Measurements from ENCODE around the gene NME7. TPM values are rescaled to one million over a fixed set of nuclear protein-coding genes. Genes with fewer than 3 reads are reported as not detected.

NME7 gene
- total RNA-seq, 1 experiment from 2014 or later = 36.5 TPM

DNA sequence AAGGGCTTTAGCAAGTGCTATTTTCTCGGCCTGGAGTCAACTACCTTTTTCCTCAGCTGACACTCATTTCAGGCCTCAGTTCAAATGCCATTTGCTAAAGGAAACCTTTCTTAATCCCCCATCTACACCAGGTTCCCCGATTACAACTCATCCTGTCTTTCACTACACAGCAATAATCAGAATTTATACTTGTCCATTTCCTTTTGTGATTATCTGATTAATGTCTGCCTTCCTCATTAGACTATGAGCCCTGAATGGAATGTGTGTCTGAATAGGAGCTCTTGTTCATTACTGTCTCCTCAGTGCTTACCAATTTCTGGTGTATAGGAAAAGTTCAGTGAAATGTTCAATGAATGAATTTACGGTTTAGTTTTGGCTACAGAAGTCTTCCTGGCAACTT, 224.3 kb downstream of the NME7 start:
- intact Hi-C loops (cut with micrococcal nuclease) = no loop called here
- no peak overlapping the region for H3K27ac Mint-ChIP-seq (ENCODE audit: low read depth, unreplicated experiment)
- no peak for DNase-seq (ENCODE audit: unreplicated experiment)
- no TSS peak for BruUV-seq (replicated peaks)
- TF ChIP-seq, protein P1, sequence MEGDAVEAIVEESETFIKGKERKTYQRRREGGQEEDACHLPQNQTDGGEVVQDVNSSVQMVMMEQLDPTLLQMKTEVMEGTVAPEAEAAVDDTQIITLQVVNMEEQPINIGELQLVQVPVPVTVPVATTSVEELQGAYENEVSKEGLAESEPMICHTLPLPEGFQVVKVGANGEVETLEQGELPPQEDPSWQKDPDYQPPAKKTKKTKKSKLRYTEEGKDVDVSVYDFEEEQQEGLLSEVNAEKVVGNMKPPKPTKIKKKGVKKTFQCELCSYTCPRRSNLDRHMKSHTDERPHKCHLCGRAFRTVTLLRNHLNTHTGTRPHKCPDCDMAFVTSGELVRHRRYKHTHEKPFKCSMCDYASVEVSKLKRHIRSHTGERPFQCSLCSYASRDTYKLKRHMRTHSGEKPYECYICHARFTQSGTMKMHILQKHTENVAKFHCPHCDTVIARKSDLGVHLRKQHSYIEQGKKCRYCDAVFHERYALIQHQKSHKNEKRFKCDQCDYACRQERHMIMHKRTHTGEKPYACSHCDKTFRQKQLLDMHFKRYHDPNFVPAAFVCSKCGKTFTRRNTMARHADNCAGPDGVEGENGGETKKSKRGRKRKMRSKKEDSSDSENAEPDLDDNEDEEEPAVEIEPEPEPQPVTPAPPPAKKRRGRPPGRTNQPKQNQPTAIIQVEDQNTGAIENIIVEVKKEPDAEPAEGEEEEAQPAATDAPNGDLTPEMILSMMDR (IDR thresholded peaks at IDR 0.05; ENCODE audit: unreplicated experiment) = no peak
- no peaks in the 10 kb centered on the region for H3K9me3 Mint-ChIP-seq (ENCODE audit: unreplicated experiment)
- no peaks in the 10 kb centered on the region for H3K27me3 Mint-ChIP-seq (ENCODE audit: insufficient read depth, unreplicated experiment)
- POLR2A ChIA-PET = interaction anchor here (0.6 to 0.7 kb wide), 2 partner anchors 33 to 120 kb away, joined by 3 to 4 read pairs; no protein-coding TSS in a partner anchor
- peaks cover 5% of the 10 kb centered on the region for H3K4me1 Mint-ChIP-seq (ENCODE audit: insufficient read depth, unreplicated experiment)
- CTCF ChIA-PET = interaction anchor here (0.7 to 2.1 kb wide), 5 partner anchors 10 to 861 kb away, joined by 5 to 6 read pairs (median 5); no protein-coding TSS in a partner anchor
- H3K4me3 Mint-ChIP-seq (ENCODE audit: unreplicated experiment) = no peak overlapping the region
- H3K36me3 Mint-ChIP-seq (ENCODE audit: insufficient read depth, unreplicated experiment) = no peaks in the 10 kb centered on the region

DNA sequence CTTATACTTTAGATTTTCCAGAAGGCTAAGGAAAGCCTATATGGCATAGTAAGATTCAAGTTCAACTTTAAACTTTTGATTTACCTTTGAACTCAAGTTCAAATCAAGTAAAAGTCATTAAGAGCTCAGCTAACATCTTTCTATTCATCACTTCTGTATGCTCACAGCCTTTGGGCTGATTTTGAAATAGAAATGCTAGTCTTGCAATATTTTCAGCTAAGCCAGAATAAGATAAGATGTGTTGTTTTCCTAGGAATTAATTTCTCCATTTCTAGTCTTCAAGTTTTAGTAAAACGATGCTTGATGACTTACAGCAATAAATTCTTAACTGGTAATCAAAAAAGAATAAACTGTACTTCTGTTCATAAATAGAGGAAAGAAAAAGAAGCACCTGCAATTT, 225.5 kb downstream of the NME7 start:
- POLR2A ChIA-PET = interaction anchor here (0.9 to 1.3 kb wide), 2 partner anchors 9 to 13 kb away, joined by 3 read pairs; no protein-coding TSS in a partner anchor
- intact Hi-C loops (cut with micrococcal nuclease) = no loop called here
- no peaks in the 10 kb centered on the region for H3K36me3 Mint-ChIP-seq (ENCODE audit: insufficient read depth, unreplicated experiment)
- BruUV-seq (replicated peaks) = no TSS peak
- H3K4me3 Mint-ChIP-seq (ENCODE audit: unreplicated experiment) = no peak overlapping the region
- DNase-seq (ENCODE audit: unreplicated experiment) = no peak
- no peaks in the 10 kb centered on the region for H3K27me3 Mint-ChIP-seq (ENCODE audit: insufficient read depth, unreplicated experiment)
- CTCF ChIA-PET = interaction anchor here (0.8 to 2.1 kb wide), 3 partner anchors 17 to 506 kb away, joined by 3 to 5 read pairs (median 3); no protein-coding TSS in a partner anchor
- peaks cover 5% of the 10 kb centered on the region for H3K4me1 Mint-ChIP-seq (ENCODE audit: insufficient read depth, unreplicated experiment)
- no peaks in the 10 kb centered on the region for H3K9me3 Mint-ChIP-seq (ENCODE audit: unreplicated experiment)
- H3K27ac Mint-ChIP-seq (ENCODE audit: low read depth, unreplicated experiment) = no peak overlapping the region
- TF ChIP-seq, protein P1 (IDR thresholded peaks at IDR 0.05; ENCODE audit: unreplicated experiment) = no peak

- no peaks in the 10 kb centered on the region for H3K36me3 Mint-ChIP-seq (ENCODE audit: insufficient read depth, unreplicated experiment)
- no peaks in the 10 kb centered on the region for H3K9me3 Mint-ChIP-seq (ENCODE audit: unreplicated experiment)
- H3K27ac Mint-ChIP-seq (ENCODE audit: low read depth, unreplicated experiment) = no peak overlapping the region
- POLR2A ChIA-PET = interaction anchor here (0.9 to 1.3 kb wide), 2 partner anchors 9 to 12 kb away, joined by 3 read pairs; no protein-coding TSS in a partner anchor
- no TSS peak for BruUV-seq (replicated peaks)
- TF ChIP-seq, protein P1 (IDR thresholded peaks at IDR 0.05; ENCODE audit: unreplicated experiment) = no peak
- CTCF ChIA-PET = interaction anchor here (0.6 to 0.8 kb wide), 3 partner anchors 16 to 133 kb away, joined by 3 to 5 read pairs (median 4); no protein-coding TSS in a partner anchor
- H3K4me3 Mint-ChIP-seq (ENCODE audit: unreplicated experiment) = no peak overlapping the region
- H3K4me1 Mint-ChIP-seq (ENCODE audit: insufficient read depth, unreplicated experiment) = peaks cover 5% of the 10 kb centered on the region
- intact Hi-C loops (cut with micrococcal nuclease) = no loop called here
- no peak for DNase-seq (ENCODE audit: unreplicated experiment)
- no peaks in the 10 kb centered on the region for H3K27me3 Mint-ChIP-seq (ENCODE audit: insufficient read depth, unreplicated experiment)
Measured at GRCh38 chr1:169141356-169141755, 226.2 kb downstream of the NME7 start.

DNA sequence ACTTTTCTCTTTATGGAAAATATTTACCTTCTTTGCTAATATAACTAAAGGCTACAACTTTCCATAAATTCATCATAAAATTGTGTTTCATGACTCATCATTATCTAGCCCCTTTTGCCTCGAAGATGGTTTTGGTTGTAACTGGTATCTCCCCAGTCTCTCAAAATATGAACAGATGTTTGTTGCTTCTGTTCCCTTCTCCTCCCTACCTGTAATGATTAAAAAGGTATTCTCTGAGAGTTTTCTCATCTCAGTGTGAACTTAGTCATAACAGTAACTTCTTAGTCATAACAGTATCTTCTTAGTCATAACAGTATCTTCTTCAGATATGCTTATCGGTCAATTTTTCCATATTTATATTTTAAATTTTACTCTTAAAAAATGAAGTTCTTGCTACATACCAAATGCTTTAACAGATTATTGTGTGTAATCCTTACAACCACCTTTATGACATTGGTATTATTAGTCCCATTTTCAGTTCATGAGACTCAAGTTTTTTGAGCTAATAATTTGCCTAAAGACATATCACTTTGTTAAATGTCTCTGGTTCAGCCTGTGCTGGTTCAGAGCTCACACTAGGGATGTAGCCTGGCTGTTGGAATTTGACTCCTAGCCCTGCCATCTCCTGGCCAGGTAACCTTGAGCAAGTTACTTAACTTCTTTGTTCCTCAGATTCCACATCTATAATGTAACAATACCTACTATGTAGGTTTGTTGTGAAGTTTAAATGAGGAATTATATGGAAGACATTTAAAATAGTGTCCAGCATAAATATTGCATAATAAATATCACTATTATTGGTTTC, 228.5 kb downstream of the NME7 start:
- intact Hi-C loops (cut with micrococcal nuclease) = no loop called here
- ChIA-PET POLR2A (interaction anchor here (0.5 to 0.7 kb wide), 2 partner anchors 9 to 53 kb away, joined by 3 read pairs; no protein-coding TSS in a partner anchor), CTCF (interaction anchor here (1.1 to 3.7 kb wide), 2 partner anchors 209 to 535 kb away, joined by 4 to 26 read pairs; no protein-coding TSS in a partner anchor)
- H3K27me3 Mint-ChIP-seq (ENCODE audit: insufficient read depth, unreplicated experiment) = no peaks in the 10 kb centered on the region
- H3K4me3 Mint-ChIP-seq (ENCODE audit: unreplicated experiment) = no peak overlapping the region
- no TSS peak for BruUV-seq (replicated peaks)
- H3K4me1 Mint-ChIP-seq (ENCODE audit: insufficient read depth, unreplicated experiment) = peaks cover 5% of the 10 kb centered on the region
- no peak overlapping the region for H3K27ac Mint-ChIP-seq (ENCODE audit: low read depth, unreplicated experiment)
- no peaks in the 10 kb centered on the region for H3K9me3 Mint-ChIP-seq (ENCODE audit: unreplicated experiment)
- no peaks in the 10 kb centered on the region for H3K36me3 Mint-ChIP-seq (ENCODE audit: insufficient read depth, unreplicated experiment)
- DNase-seq (ENCODE audit: unreplicated experiment) = no peak
- TF ChIP-seq, protein P1 (IDR thresholded peaks at IDR 0.05; ENCODE audit: unreplicated experiment) = no peak

All from MCF 10A (cell line).